Measurements from ENCODE around the gene LCLAT1.

DNA sequence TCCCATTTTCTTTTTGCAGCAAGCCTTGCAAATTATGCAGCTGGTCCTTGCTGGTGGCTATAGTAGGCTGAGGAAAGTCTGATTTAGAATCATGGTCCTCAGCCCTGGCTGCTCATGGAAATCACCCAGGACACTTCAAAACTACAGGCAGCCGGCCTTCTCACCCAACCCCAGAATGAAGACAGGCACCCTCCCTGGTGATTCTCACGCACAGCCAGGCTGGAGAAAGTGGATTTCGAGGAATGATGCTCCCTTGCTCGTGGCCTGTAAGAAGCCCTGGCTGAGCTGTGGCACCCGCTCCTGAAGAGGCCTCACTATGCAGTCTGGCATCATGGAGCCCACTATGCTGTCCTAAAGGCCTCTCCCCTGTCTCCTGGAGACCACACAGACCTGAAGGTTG is 202.8 kb downstream of the LCLAT1 start:
- TF ChIP-seq YY1 (IDR thresholded peaks at IDR 0.05; ENCODE audit: insufficient read depth, insufficient read length), result no peak
- TF ChIP-seq SUZ12 (IDR thresholded peaks at IDR 0.05; ENCODE audit: extremely low read depth, insufficient read depth, insufficient read length), result no peak
